D721Med (cell line): ENCODE measurements around the gene SLC12A4.

Experiments
- DNase-seq: peaks from one replicate; pipeline ENCODE4 v3.0.0; 2011; ENCODE audit warnings: low spot score; ENCODE audit not compliant: insufficient read length
- FAIRE-seq: peaks from 2 replicates; lab custom pipeline; 2011; peaks lifted over from hg19 to GRCh38; lab: Jason Lieb, UNC
- CTCF ChIP-seq: IDR thresholded peaks from 2 replicates; pipeline ENCODE4 v1.5.1; 2012; ENCODE audit warnings: mild to moderate bottlenecking, control low read depth; ENCODE audit not compliant: insufficient read depth; ENCODE audit errors: missing control alignments

Gene SLC12A4

GRCh38 chr16:67993207-67994039 is 25.0 kb upstream of the SLC12A4 start:
- DNase-seq (peak; percentile 30), FAIRE-seq (no peak)
- peak; percentile 75 for TF ChIP-seq CTCF

GRCh38 chr16:67992661-67993206 is 24.3 kb upstream of the SLC12A4 start:
- FAIRE-seq (no peak), DNase-seq (no peak)
- TF ChIP-seq CTCF, result no peak

DNA sequence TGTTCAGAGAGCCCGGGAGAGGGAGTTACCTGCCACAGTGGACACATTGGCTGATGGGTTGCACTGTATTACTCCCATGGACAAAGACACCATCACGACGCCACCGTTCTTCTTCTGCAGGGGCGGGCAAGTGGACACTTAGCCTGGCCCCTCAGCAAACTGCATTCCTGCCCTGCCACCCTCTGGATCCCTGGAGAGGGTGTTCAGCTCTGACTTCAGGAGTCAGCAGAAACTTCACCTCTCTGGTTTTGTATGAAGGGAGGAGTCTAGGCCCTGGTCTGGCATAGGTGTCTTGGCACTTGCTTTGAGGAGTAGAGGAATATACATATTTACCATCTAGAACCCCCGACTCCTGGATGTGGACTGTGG is 21.6 kb upstream of the SLC12A4 start:
- TF ChIP-seq CTCF, result no peak
- FAIRE-seq, result no peak
- no peak for DNase-seq

DNA sequence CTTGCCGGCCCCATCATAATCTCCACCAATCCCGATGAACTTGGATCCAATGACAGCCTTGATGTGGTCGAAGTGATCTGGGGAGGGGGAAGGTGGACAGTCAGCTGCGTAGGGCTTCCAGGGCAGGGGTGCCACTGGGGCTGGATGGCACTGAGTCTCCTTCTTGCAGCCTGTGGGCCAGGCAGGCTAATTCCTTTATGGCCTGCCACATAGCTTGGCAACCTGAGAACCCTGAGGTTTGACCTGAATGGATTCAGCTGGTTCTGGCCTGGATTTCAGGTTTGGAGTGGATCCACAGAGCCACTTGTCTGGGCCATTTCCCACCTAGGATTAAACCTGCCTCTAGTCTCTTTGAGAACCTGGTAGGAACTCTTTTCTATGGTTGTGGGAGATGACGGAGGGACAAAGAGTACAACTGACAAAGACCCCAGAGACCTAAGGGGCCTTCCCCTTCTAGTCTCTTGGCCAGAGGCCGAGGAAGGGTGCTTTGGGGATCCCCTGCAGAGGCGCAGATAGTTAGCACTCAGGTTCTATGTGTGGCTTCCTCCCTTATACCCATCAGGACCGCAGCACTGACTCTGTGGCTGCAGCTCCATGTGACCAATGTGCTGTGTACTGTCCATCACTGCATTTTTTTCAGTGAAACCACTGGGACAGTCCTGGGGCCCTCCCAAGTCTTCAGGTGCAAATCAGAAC is 21.0 kb upstream of the SLC12A4 start:
- TF ChIP-seq CTCF, result no peak
- FAIRE-seq, result no peak
- no peak for DNase-seq

DNA sequence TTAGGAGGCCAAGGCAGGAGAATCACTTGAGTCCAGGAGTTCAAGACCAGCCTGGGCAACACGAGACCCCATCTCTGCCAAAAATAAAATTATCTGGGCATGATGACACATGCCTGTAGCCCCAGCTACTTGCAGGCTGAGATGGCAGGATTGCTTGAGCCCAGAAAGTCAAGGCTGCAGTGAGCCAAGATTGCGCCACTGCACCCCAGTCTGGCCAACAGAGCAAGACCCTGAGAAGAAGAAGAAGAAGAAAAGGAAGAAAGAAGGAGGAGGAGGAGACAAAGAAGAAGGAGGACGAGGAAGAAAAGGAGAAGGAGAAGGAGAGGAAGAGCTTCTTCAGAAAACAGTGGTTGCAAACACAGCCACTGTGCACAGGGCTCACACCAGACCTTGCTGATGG is 20.2 kb upstream of the SLC12A4 start:
- TF ChIP-seq CTCF, result no peak
- FAIRE-seq (no peak), DNase-seq (no peak)

GRCh38 chr16:67987460-67988160 is 19.2 kb upstream of the SLC12A4 start:
- no peak for TF ChIP-seq CTCF
- DNase-seq (no peak), FAIRE-seq (no peak)
